ENCODE measurements around the gene RPS6KA5. TPM values are rescaled to one million over a fixed set of nuclear protein-coding genes. Genes with fewer than 3 reads are reported as not detected.

Gene RPS6KA5
- total RNA-seq, 1 experiment from 2014 or later: 24.2 TPM

DNA sequence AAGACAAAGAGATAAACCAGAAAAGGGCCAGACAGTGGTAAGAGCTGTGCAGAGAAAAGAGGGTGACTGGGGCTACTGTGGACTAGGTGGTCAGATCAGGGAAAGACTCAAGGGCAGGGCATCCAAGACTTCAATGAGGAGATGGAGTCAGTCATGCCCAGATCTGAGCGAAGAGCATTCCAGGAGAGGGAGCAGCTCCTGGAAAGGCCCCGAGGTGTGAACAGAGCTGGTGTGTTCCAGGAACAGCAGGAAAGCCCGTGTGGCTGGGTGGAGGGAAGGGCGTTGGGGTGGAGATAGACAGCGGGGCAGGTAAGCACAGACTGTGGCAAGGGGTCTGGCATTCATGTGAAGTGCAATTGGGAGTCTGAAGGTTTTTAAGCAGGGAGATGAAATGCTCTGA is 261.0 kb downstream of the RPS6KA5 start (continued):
- TF ChIP-seq FOSL1 (IDR thresholded peaks at IDR 0.05; ENCODE audit: low read depth): no peak
- no peak for TF ChIP-seq SRF (IDR thresholded peaks at IDR 0.05; ENCODE audit: low read depth)
- TF ChIP-seq EZH2 (IDR thresholded peaks at IDR 0.05): no peak
- TF ChIP-seq EZH2phosphoT487 (IDR thresholded peaks at IDR 0.05; ENCODE audit: borderline replicate concordance): no peak
- no peak for TF ChIP-seq ELF1 (IDR thresholded peaks at IDR 0.05; ENCODE audit: borderline replicate concordance, low read depth)

DNA sequence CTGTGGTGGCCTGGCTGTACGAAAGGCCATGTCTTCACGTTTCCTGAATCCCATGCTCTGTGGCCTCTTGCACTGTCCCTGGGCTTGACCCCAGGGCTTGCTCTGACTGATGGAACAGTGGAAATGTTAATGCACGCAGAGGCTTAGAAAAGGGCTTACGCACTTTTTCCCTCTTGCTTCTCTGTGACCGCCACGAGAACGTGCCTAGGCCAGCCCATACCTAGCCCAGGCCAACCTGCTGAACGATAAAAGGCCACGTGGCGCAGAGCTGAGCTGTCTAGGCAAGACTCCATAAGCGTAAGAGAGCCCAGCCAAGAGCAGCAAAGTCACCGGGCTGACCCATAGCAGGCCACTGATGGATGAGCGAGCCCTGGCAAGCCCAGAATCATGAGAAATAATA is 262.5 kb downstream of the RPS6KA5 start:
- Histone ChIP-seq H2AFZ (ENCODE audit: low read depth, low read length, poor library complexity, severe bottlenecking) (no peak overlapping the region), H3K36me3 (ENCODE audit: control insufficient read depth in 1 of 2, insufficient read depth in 2 of 2, low read length in 2 of 2) (no peaks in the 10 kb centered on the region), H3K79me2 (ENCODE audit: insufficient read depth, low read length) (peaks cover 5% of the 10 kb centered on the region), H3K27ac (ENCODE audit: low read depth, low read length) (no peak overlapping the region), H3K4me2 (ENCODE audit: low read length) (no peak overlapping the region), H3K27me3 (ENCODE audit: insufficient read depth, low read length) (no peaks in the 10 kb centered on the region), H3K9me2 (ENCODE audit: insufficient read depth) (no peaks in the 10 kb centered on the region), H4K20me1 (ENCODE audit: insufficient read depth) (no peaks in the 10 kb centered on the region), H3K9me3 (ENCODE audit: control insufficient read depth in 1 of 2, insufficient read depth in 1 of 2, low read depth in 1 of 2, low read length in 2 of 2) (no peaks in the 10 kb centered on the region), H3K4me3 (replicated peaks in 1 of 2; ENCODE audit: low read depth in 1 of 2, low read length in 2 of 2) (no peak overlapping the region), H3K4me1 (ENCODE audit: control insufficient read depth in 1 of 2, insufficient read depth in 2 of 2, low read length in 2 of 2) (peaks cover 5 to 20% of the 10 kb centered on the region in 2 experiments; a peak in 2 of 4 replicates), H3K9ac (ENCODE audit: low read length) (no peak overlapping the region)
- BruUV-seq (replicated peaks): no TSS peak
- TF ChIP-seq POLR2AphosphoS5 (IDR thresholded peaks at IDR 0.05; ENCODE audit: low read depth, low read length) (no peak), TCF7L2 (IDR thresholded peaks at IDR 0.05; ENCODE audit: borderline replicate concordance, extremely low read depth, insufficient read depth, insufficient read length) (no peak), FOSL1 (IDR thresholded peaks at IDR 0.05; ENCODE audit: low read depth) (no peak)
- intact Hi-C loops (cut with micrococcal nuclease): no loop called here
- CTCF ChIA-PET: no interaction called here
- POLR2A ChIA-PET: no interaction called here
- ATAC-seq (no peak), DNase-seq (ENCODE audit: low read depth, low spot score) (no peak)
- RAD21 ChIA-PET (ENCODE audit: low non-redundant PET in 1 of 2, low total read pairs in 2 of 2, uncharacterized antibody in 2 of 2, unreplicated experiment in 2 of 2): no interaction called here

Other genes starting within 250 kb of the RPS6KA5 start
- 70.6 TPM for gene TTC7B, start 244.2 kb downstream of the RPS6KA5 start, total RNA-seq (2021; ENCODE audit: unreplicated experiment)
- gene DGLUCY, start 53.4 kb upstream of the RPS6KA5 start, total RNA-seq (2021; ENCODE audit: unreplicated experiment): 67.0 TPM
- gene GPR68, start 184.1 kb upstream of the RPS6KA5 start, total RNA-seq (2021; ENCODE audit: unreplicated experiment): not detected

All from HCT116 (cell line).